HG03342 (cell line): ENCODE data around the gene SLC46A2.

ENCODE experiments used
- ATAC-seq: cut with Tn5 transposase; IDR thresholded peaks from one replicate; pipeline ENCODE4 v1.9.1; 2021; ENCODE audit warnings: mild to moderate bottlenecking, moderate library complexity; ENCODE audit not compliant: unreplicated experiment

SLC46A2 gene

DNA sequence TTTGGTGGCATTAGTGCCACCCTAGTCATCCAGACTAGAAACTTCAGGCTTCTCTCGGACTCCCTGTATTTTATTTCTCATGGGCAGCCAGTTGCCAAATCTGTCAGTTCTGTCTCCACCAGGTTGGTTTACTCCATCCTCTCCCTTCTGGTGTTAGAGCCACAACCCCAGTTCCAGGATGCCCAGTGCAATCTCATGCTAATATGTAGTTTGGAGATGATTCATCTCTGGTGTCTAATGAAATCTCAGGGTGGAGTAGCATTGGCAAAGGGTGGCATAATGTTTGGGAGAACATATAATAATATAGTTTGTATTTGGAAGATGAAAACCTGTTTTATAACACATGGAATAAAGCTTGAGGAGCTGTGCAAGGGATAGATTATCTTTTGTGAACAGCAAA, 30.2 kb downstream of the SLC46A2 start:
- ATAC-seq: no peak

DNA sequence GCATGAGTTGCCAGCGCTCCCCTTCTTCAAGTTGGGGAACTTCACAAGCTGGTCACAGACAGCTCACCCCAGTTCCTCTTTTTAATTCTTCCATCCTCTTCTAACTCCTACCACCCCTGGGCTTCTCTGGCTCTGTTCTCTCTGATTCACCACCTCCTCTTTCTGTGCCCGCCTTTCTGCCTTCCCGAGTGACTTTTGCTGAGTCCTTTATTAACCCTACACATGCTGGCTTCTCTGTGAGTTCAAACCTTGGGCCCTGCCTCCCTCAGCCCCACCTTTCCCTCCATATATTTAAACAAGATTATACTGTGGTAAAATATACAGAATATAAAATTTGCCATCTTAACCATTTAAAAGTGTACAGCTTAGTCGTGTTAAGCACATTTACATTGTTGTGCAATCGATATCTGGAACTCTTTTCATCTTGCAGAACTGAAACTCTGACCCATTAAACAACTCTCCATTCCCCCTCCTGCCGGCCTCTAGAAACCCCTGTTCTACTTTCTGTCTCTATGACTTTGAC, 32.0 kb downstream of the SLC46A2 start:
- peak; percentile 75 for ATAC-seq

DNA sequence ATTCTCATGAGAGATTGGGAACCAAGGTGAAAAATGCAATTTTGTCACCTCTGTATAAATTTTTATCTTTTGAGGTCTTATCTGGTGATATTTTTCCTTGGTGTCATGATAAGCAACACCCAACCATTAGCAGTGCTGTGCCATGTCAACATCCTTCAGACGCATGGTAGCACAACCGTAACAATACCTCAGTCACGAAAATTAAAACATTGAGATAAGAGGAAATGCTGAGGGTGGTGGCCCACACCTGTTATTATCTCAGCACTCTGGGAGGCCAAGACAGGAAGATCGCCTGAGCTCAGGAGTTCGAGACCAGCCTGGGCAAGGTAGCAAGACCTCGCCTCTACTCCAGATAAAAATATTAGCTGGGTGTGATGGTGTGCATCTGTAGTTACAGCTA, 32.7 kb downstream of the SLC46A2 start:
- no peak for ATAC-seq

DNA sequence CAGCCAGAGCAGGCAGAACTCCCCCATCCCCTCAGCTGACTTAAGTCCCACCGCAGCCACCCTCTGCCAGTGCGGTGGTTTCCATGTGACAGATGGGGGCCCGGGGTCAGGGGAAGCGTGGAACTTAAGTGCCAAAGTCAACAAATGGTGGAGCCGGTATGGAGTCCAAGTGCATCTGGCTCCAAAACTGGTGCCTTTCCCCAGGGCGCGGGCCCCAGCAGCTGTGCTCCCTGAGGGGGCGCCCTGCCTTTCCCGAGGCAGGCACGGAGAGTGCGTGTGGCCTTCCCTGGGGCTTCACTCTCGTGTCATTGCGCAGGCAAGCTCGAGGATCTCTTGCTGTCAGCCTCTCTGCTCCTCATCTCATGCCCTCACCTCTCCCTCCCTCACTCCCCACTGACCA, 33.8 kb downstream of the SLC46A2 start:
- no peak for ATAC-seq

DNA sequence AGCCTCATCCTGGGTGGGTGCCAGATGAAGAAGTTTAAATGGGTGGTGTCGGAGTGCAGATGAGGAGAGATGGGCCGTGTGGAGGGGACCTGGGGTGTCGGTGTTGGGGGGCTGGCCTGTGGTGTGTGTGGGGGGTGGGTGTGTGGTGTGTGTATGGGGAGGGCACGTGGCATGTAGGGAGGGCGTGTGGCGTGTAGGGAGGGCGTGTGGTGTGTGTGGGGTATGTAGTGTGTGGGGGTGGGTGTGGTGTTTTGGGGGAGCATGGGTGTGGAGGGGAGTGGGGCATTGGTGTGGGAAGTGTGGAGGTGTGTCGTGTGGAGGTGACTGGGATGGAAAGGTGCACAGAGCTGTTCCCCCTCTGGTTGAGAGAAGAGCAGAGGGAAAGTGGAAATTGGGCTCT, 34.5 kb downstream of the SLC46A2 start:
- ATAC-seq: no peak

DNA sequence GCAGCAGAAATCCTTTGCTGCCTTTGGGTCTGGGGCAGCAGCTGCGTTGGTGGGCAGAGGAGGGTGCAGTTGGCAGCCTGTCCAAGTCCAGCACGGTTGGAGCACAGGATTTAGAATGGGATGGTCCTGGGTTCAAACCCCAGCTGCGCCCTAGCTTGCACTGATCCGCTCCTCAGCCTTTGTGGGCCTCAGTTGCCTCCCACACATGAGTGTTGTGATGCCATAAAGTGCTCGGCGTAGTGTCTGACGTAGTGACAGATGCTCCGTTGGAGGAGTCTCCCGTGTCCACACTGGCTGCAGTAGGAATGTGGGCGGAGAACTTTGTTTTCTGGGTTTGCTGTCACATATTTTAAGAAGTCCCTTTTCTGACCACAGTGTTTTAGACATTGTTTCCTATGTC, 36.0 kb downstream of the SLC46A2 start:
- ATAC-seq: no peak

DNA sequence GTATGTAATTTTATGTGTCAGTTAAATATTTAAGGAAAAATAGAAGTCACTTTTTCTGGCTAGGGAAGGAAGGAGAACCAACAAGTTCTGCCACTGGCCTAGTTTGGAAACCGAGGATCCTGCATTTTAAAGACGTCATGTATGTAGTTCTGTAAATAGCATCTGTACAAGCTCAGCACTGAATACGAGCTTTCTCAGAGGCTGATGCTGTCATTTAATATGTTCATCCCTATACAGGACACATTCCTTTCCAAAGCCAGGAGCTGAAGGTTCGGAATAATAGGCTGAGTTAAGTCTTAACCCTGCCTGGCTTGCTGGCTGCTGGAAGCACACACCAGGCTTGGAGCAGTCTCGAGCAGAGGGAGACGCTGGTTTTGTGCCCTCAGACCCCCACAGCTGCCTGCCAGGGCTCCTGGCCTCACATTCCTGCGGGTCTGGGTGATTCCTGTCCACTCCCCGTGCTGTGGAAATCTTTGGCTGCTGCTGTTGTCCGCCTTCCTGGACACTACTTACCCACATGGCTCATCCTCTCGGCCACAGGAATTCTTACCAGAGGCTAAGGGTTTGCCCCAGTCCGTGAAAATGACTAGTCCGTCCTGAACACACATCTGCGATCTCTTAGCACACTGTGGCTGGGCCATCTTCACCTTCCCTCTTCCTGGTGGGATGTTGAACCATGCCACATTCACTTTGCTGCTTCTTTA, 36.6 kb downstream of the SLC46A2 start:
- no peak for ATAC-seq

DNA sequence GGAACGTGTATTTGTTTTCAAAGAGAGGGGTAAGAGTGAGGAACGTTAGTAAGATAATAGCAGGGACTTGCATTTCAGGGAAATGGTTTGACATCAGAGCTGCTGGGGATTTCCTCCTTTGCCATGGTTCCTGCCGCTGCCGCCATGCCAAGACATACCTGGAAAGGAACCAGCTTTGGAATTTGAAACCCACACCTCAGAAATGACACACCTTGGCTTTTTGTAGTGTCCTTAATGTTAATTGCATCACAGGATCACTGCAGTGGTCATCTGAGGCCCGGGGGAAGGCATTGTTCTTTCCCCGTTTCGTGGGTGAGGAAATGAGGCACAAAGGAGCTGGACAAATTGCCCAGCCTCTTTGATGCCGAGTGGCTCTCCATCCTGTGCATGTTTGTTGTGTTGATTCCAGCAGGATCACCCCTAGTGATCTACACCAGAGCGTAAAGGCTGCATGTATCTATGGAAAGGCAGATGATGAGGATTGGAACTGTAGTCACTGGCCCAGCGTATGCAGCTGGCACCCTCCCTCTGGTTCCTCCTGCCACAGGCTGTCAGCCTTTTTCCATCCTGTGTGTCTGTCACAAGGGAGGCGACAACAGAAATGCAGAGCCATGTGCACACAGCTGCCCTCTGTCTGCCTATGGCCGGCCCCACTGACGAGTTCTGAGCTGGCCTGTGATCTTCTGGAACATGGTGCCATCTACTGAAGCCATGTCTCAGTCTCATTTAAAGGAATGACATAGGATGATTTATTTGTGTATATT, 37.8 kb downstream of the SLC46A2 start:
- no peak for ATAC-seq

DNA sequence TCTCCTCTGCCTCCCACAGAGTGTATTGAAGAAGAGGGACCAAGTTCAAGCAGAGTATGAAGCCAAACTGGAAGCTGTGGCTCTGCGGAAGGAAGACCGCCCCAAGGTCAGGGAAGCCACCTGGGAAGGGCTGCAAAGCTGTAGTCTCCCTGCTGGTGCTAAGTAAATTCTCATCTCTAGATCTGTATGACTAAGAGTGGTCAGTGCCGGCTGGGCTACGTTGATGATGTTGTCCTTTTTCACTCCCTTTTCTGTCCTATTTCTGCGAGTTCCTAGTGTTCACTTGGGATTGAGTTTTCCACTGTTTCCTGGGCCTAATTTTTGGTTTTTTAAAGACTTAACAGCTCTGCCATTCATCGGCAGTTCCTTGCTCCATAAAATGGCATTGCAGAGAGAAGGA, 39.8 kb downstream of the SLC46A2 start:
- ATAC-seq: no peak

DNA sequence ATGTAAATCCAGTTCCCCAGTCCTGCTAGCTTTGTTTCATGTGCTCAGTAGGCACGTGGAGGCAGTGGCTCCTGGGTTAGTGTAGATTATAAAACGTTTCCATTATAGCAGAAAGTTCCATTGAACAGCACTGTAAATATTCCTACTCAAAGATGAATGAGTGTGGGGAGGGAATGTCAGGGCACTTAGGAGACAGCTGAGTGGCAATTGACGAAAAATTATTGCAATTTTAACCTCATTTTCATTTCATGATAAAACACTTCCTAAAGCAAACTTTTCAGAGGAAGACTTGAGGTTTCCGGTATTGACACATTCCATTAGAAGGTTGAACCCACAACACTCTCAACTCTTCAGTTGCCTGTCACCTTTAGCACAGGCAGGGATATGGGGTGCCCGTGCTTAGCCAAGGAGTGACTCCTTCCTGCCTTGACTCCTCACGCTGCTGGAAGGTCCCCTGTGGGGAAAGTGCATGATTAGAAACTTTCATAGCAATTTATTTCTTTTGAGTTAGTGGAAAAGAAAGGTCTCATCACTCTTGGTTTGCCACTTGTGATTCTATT, 41.2 kb downstream of the SLC46A2 start:
- no peak for ATAC-seq

DNA sequence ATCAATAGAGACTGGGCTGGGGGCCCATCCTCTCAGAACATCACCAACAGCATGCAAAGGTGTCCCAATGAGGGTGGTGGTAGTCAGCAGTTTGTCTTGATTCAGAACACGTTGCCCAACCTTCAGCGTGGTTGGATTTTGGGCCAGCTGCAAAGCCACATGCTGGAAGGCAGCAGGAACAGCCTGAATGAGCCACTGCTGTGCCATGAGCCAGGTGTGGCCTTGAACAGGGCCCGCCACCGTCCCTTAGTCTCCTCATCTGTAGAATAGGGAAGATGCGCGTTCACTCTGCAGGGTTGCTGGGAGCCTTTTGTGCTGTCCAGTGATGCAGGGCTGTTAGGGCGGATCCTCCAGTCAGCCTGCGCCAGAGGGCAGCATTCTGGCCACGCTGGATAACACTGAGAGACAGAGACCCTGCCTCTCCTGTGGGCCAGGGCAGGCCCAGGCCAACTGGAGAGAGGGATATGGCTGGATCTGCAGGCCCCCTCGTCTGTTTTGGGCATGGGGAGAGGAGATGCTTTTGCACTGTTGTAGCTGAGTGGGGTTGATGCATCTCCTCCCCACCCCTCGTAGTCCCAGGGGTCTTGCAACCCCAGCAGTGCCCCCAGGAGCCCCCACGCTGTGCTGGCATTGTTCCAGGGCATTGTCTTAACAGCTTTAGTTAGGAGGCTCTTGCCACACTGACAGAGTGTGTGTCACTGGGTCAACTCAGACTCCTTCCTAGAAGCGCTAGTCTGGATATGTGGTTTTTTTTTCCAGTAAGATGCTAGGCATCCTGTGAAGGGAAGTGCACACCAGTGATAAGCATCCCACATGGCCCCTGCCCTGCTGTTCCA, 42.1 kb downstream of the SLC46A2 start:
- no peak for ATAC-seq

DNA sequence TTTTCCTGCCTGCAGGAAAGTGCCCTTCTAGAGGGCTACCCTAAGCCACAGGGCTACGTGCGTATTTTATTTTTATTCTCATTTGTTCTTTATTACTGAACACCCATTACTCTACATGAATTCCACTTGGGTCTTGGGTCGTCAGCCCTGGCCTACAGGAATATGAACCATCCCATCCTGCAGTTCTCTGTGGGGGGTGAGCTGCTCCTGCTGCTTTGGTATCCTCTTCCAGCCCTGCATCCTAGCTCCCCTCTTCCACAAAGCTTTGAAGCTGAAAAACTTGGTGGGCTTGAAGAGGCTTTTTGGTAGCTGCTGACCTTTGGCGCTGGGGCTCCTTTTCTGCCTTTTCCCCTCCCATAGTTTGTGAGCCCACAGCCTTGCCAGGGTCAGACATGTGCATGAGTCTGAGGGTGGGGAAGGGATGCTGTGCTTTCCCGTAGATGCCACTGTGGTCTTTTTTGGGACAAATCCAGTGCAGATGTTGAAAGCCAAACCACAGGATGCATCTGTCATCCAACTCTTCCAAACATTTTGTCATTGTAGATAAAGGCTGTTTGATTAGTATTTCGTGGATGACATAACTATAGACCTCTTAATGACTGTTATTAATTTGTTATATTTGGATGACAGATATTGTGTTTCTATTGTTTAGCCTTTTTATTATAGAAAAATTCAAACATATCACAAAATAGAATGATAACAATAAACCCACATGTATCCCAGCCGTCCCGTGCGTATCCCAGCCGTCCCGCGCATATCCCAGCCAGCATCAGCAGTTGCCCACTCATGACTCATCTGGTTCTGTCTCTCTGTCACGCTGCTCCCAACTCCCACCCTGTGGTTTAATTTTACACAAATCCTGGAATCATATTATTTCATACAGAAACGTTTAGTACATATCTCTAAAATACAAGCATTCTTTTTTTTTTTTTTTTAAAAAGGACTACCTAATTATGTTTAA, 43.9 kb downstream of the SLC46A2 start:
- ATAC-seq: no peak

DNA sequence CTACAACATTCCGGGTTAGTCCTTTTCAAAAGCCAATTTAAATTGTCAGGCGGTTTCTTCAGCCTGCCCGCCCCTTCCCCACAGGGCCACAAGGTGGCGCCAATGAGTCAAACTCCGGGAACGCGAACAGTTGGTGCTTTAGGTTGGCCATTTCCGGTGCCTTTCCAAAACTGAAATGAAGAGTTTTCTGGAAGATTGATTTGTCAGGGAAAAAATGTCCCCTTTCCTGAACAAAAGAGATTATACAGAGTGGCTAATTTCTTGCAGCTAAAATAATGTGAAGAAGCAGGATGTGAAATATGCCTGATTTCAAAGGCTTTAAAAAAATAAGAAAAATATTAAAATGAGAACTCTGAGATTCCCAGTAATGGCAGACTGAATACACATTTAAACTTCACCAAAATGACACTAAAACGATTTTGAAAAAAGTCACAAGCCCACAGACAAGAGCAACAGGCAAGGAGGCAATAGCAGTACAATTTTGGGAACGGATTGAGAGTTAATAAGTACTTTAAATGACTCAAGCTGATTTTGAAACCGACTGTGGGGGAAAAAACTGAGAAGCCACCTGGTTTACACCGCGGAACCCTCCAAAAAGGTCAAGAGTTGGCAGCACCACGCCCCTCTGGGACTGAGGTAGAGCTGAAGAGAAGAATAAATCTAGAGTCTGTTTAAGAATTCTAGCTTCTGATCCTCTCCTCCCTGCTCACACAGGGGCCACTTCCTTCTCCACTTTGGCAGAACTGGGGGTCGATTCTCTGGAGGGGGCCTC, 45.7 kb downstream of the SLC46A2 start:
- peak; percentile 87 for ATAC-seq

DNA sequence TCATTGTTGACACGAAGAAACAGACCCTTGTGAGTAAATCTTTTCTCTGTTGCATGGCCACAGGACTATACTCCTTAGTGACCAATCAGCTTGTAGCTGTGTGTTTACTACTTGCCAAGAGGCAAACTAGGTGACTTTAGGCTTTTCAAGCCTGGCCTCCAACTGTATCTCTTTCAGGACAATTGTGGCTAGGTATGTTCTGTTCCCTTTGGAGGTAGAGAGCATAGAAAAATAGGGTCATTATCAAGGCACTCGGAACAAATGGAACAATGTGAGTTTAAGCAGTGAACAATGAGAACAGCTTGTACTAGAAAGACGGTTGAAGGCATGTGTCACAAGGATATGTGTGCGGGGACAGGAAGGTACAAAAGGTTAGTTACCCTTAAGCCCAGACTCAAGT, 48.1 kb downstream of the SLC46A2 start:
- ATAC-seq: no peak

DNA sequence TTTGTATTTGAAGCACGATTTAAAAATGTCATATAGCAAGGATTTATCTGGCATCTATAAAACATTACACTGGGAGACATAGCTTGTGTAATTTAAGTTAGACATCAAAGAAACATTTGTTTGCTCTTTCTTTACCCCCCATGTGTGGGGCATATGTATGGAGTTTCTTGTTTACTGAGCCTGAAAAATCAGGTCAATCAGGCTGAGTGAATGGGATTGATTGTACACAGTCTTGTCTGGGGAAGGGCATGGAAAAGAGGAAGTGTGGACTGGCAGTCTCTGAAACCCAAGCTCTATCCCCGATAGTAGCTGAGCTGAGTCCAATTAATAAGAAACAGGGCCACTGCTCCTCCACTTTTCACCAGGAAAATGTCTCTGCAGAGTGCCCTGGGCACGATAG, 49.4 kb downstream of the SLC46A2 start:
- ATAC-seq: no peak

DNA sequence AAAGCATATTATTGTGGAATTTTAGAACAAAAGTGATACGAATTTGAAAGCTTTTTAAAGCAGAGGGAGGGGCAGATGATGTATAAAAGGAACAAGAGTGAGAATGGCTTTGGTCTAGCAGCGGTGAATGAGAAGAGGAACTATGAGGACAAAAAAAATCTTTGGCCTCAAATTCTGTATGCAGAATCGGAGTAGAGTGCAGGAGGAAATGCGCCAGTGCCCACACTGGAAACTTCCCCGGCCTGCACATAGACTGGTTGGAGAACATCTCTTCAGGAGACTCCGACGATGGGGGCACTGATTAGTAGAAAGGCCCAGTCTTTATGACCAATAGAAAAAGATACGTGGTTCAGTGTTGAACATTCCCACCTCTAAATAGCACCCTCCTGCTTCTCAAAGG, 51.3 kb downstream of the SLC46A2 start:
- no peak for ATAC-seq

DNA sequence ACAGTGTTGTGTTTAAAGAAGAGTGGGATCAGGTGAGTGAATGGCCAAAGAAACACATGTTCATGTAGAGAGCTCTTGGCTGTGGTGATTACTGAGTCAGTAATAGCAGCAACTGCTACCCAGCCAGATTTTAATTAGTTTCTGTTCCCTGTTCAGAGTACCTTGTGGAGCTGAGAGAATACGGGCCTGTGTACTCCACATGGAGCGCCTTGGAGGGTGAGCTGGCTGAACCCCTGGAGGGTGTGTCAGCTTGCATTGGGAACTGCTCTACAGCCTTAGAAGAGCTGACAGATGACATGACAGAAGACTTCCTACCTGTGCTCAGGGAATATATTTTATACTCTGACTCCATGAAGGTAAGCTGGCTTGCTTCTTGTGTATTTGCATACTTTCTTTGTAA, 52.3 kb downstream of the SLC46A2 start:
- ATAC-seq: no peak

DNA sequence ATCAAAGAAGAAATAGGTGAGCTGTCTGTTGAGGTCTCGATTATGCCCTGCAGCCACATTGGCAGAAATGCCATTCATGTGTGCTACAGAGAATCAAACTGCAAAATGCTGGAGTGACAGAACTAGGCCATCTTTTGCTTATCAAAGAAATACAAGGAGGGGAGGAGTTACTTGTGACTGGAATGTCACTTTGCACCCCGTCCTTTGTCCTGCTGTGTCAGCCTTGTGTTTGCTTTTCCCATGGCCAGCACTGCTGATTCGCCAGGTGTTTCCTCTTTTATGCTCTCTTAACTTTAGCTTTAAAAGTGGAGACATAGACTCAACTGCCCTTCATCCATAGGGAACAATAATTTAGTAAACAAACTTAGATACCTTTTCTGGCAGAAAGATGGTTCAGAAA, 54.3 kb downstream of the SLC46A2 start:
- no peak for ATAC-seq

DNA sequence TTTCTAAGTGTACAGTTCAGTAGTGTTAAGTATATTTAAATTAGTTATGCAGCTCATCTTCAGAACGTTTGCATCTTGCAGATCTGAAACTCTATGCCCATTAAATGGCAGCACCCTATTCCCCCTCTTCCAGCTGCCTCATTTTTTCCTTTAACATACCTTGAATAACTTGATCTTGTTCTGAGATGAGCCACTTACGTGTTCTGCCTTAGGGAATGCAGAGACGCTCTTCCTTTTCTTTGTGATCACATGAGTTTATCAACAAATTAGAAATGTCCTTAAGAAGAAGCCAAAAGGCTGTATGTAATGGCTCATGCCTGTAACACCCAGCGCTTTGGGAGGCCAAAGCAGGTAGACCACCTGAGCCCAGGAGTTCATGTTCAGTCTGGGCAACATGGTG, 57.6 kb downstream of the SLC46A2 start:
- no peak for ATAC-seq
